Nasal cavity respiratory epithelium epithelial cell of viscerocranial mucosa (primary cell): ENCODE results near the gene LRP2BP. TPM values are rescaled to one million over a fixed set of nuclear protein-coding genes. Genes with fewer than 3 reads are reported as not detected.

Source experiments
- total RNA-seq: library from RNA; depleted of rRNA; stranded (reverse); fragments of >200 nt; gene quantifications from 2 replicates; pipeline ENCODE4 v1.2.3, GENCODE V29; 2014

Gene LRP2BP
- total RNA-seq: 0.34 and 0.43 TPM in 2 replicates

GRCh38 chr4:185395238-185395955 lies at the start of gene LRP2BP:
LRP2BP (minus strand) TSS chr4:185395924; CDS start chr4:185378186, 17,738 bp downstream.

GRCh38 chr4:185425647-185426352 lies 30.1 kb upstream of the LRP2BP start, which contains the start of gene UFSP2:
UFSP2 (minus strand) TSS chr4:185425964; CDS start chr4:185425868, 96 bp downstream.

GRCh38 chr4:185396724-185397385 lies 1.1 kb upstream of the LRP2BP start, which contains the start of gene ANKRD37:
ANKRD37 (plus strand) TSS chr4:185396841; CDS start chr4:185396924, 83 bp downstream.

Other genes starting within 250 kb of the LRP2BP start
- gene CFAP97, start 191.9 kb downstream of the LRP2BP start, total RNA-seq: 40.0 and 46.5 TPM in 2 replicates
- gene SNX25, start 186.3 kb downstream of the LRP2BP start, total RNA-seq: 16.7 and 17.3 TPM in 2 replicates
- gene ANKRD37, start 917 bp upstream of the LRP2BP start, total RNA-seq: 3.8 and 5.5 TPM in 2 replicates
- 25.6 and 28.4 TPM in 2 replicates for gene UFSP2, start 30.0 kb upstream of the LRP2BP start, total RNA-seq
- gene CCDC110, start 75.8 kb upstream of the LRP2BP start, total RNA-seq: 0.14 and 0.34 TPM in 2 replicates
- gene PDLIM3, start 139.6 kb upstream of the LRP2BP start, total RNA-seq: 0.68 and 0.71 TPM in 2 replicates